GM10266 (cell line): ENCODE data around the gene SUN2.

Source experiments
- DNase-seq: peaks from one replicate; pipeline ENCODE4 v3.0.0; 2012; ENCODE audit errors: extremely low spot score
- TF ChIP-seq, protein P1 (sequence below): IDR thresholded peaks from 2 replicates; pipeline ENCODE4 v1.5.1; 2012; ENCODE audit warnings: mild to moderate bottlenecking, low read depth; ENCODE audit not compliant: control insufficient read depth, insufficient read depth; ENCODE audit errors: missing control alignments

Gene SUN2

DNA sequence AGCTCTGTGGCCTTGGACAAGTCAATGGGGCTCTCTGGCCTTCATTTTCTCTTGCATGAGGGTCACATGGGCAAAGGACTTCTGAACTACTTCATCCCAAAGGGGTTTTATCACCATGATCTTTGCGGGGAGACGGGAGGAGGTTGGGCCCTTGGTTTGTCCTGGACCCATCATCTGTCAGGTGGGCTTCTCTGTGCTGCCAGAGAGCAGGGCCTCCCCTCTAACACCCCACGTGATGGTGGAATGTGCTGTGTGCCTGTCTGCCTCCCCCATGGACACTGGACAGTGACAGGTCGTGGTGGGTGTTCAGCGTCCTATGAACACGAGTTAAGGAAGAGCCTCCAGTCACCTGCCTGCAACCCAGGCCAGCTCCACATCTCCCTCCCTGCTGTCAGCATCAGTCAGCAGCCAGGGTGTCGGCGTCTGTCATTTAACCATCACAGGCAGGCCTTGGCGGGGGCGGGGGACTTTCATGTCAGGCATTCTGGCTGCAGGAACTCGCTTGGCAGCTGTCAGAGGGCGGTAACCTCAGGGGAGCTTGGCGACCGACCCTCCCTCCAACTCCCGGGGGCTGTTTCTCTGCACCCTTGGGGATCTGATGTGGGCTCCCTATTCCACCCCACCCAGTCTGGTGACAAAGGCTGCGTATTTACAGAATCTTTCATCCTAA lies 2.6 kb upstream of the SUN2 start:
- TF ChIP-seq, protein P1, sequence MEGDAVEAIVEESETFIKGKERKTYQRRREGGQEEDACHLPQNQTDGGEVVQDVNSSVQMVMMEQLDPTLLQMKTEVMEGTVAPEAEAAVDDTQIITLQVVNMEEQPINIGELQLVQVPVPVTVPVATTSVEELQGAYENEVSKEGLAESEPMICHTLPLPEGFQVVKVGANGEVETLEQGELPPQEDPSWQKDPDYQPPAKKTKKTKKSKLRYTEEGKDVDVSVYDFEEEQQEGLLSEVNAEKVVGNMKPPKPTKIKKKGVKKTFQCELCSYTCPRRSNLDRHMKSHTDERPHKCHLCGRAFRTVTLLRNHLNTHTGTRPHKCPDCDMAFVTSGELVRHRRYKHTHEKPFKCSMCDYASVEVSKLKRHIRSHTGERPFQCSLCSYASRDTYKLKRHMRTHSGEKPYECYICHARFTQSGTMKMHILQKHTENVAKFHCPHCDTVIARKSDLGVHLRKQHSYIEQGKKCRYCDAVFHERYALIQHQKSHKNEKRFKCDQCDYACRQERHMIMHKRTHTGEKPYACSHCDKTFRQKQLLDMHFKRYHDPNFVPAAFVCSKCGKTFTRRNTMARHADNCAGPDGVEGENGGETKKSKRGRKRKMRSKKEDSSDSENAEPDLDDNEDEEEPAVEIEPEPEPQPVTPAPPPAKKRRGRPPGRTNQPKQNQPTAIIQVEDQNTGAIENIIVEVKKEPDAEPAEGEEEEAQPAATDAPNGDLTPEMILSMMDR: no peak
- DNase-seq: peak; percentile 69

DNA sequence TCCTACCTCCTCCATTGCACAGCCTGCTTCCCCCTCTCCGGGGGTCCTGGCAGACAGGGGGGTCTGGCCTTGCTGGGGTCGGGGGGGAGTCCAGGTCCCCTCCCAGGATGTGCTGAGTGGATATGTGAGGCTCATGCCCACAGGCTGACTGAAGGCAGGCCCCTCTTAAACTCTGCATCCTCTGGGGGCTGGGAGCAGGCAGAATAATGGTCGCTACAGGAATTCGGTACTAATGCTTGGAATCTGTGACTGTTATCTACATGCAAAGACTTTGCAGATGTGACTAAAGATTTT lies 1.6 kb upstream of the SUN2 start:
- TF ChIP-seq, protein P1: no peak
- DNase-seq: no peak

DNA sequence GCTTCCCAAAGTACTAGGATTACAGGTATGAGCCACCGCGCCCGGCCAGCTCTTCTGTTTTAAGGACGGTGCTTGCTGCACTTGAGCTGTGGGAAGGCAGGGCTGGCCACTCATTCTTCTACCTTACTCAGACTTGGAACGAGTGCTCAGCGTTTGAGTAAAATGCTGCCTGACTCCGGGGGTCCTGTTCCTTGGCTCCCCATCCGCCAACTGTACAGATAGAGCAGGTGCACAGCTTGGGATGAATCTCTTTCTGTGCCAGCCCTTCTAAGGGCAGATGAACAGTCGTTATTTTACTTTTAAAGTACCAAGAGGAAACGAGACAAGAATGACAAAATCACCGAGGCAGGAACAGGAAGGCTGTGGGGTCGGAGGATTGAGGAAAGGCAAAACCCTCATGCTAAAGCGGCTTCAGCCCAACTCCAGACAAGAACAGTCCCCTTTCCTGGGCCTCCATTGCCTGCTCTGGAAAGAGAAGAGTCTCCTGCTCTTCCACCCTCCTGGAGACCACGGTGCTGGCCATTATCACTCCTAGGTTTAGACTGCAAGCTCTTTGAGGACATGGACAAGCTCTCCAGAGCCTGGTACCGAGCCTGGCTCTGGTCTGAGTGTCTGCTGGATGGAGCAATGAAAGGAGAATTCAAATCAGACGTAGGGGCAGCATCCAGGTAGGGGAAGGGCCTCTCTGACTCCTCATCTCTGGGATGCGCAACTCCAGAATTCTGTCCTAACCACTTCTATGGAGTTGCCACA lies 1.1 kb upstream of the SUN2 start:
- DNase-seq: no peak
- TF ChIP-seq, protein P1: no peak

DNA sequence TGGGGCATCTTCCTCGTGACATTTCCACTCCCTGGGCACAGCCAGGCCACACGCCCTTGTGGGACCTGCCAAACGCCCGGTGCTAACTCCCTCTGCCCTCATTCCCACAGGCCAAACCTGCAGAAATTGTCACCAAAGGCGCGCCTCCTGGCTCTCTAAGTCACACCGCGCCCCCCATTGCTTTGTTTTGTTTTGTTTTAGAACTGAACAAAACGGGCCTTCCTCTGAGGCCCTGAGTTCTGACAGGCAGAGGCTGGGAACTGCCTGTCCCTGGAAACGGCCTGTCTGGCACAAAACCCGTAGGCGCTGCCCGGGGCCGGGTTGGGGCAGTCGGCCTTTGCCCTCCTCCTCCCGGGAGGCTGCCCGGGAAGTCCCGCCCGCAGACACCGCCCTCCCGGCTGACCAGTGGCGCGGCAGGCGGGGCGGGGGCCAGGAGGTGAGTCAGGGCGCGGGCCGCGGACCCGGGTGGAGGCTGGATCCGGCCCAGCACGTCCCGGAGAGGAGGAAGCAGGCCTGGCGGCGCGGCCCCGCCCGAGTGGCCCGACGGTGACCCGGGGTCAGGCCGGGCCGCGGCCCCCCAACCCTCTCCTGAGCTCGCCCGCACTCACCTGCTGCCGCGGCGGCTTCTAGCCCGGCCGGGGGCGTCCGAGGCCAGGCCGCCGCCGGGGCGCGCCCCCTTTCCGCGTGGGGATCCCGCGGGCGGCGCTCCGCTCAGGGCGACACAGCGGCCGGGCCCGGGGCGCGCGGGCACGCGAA lies 465 bp downstream of the SUN2 start:
- peak; percentile 82 for DNase-seq
- TF ChIP-seq, protein P1: no peak

DNA sequence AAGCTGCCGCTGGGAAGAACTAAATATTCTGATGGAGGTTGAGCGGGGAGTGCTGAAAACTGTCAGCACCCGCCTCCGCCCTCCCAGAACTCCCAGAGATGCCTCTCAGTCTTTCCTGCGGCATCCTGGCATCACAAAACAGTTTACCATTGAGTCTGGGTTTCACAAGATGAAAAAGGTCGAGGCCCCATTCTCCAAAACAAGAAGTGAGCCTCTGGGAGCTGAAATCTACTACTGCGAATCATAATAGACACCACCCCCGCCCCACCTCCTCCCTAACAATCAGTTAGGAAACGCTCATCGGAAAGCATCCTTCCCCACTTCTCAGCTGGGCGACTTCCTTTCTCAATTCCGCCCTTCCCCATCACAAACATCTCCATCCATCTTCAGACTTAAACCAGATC lies 1.0 kb downstream of the SUN2 start:
- peak; percentile 69 for DNase-seq
- TF ChIP-seq, protein P1: no peak

DNA sequence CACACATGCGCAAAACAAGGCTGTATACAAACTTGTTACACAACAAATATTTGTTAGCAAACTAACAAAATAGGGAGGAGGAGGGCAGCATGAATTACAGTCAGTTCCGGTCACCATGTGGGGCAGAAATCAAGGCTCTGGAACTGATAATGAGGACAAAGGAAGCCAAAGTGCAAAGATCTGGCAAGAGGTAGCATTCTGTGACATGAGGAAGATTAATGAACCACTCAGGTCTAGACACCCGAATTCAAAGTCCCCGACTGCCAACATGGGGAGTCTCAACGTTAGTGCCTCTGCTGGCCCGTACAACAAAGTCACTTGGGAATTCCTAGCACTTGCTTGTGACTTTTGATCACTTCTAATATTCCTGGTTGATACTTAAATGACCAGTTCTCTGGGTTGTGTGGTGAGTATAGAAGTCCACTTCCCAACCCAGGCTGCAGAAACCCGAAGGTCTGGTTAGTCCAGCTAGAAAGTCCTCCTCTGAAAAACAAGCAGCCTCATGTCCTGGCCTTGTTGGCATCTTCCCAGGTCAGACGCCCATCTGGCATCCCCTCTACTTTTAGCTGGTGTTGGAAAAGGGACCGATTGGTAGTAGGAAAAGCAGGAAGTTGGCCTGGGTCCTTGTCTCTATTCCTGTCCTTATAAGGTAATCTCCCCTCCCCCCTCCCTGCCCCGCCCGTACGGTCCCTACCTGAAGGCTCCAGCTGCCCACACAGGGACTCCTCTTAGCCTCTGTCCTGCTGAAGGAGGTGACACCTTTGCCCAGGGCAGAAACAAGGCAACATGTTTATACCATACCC lies 1.6 kb downstream of the SUN2 start:
- TF ChIP-seq, protein P1: no peak
- DNase-seq: peak; percentile 60
